GM23338 (cell line): ENCODE measurements around the gene TRMT2A. TPM values are rescaled to one million over a fixed set of nuclear protein-coding genes. Genes with fewer than 3 reads are reported as not detected.

Experiments
- ATAC-seq: fragments of 200-7000 bp; cut with Tn5 transposase; 3 replicates; pipeline ENCODE4 v1.9.1; 2020
- DNase-seq: peaks from one replicate; pipeline ENCODE4 v3.0.0-alpha.2; 2015; ENCODE audit warnings: low spot score
- H2AFZ ChIP-seq: fragments of 200-600 bp; sonication (generic); 2 replicates; pipeline ENCODE4 v1.8.0; 2016; ENCODE audit warnings: antibody characterized with exemption, mild to moderate bottlenecking, moderate library complexity
- H3F3A ChIP-seq: fragments of 200-600 bp; sonication (generic); replicated peaks from 2 replicates; pipeline ENCODE4 v1.8.0; 2017; ENCODE audit warnings: antibody characterized with exemption, mixed run types, low read depth
- H3K27ac ChIP-seq: fragments of 200-600 bp; sonication (generic); 2 replicates; pipeline ENCODE4 v1.6.1; 2016; ENCODE audit warnings: low read depth
- H3K27me3 ChIP-seq: fragments of 200-600 bp; sonication (generic); 2 replicates; pipeline ENCODE4 v1.8.0; 2016; ENCODE audit warnings: mild to moderate bottlenecking, mixed run types, moderate library complexity; ENCODE audit not compliant: insufficient read depth
- H3K36me3 ChIP-seq: fragments of 200-600 bp; sonication (generic); 2 replicates; pipeline ENCODE4 v1.8.0; 2016; ENCODE audit warnings: mild to moderate bottlenecking; ENCODE audit not compliant: insufficient read depth
- H3K4me1 ChIP-seq: fragments of 200-600 bp; sonication (generic); 2 replicates; pipeline ENCODE4 v1.8.0; 2016; ENCODE audit warnings: mild to moderate bottlenecking, moderate library complexity; ENCODE audit not compliant: insufficient read depth
- H3K4me2 ChIP-seq: fragments of 200-600 bp; sonication (generic); 2 replicates; pipeline ENCODE4 v1.7.1; 2017; ENCODE audit warnings: mixed run types
- H3K4me3 ChIP-seq: fragments of 200-600 bp; sonication (generic); 2 replicates; pipeline ENCODE4 v1.6.1; 2016; ENCODE audit warnings: mixed run types
- H3K79me2 ChIP-seq: fragments of 200-600 bp; sonication (generic); replicated peaks from 2 replicates; pipeline ENCODE4 v1.8.0; 2017; ENCODE audit warnings: mild to moderate bottlenecking; ENCODE audit not compliant: insufficient read depth
- H3K9me2 ChIP-seq: fragments of 200-600 bp; sonication (generic); 2 replicates; pipeline ENCODE4 v1.8.0; 2017; ENCODE audit not compliant: insufficient read depth
- H4K20me1 ChIP-seq: fragments of 200-600 bp; sonication (generic); replicated peaks from 2 replicates; pipeline ENCODE4 v1.8.0; 2017; ENCODE audit warnings: mild to moderate bottlenecking; ENCODE audit not compliant: insufficient read depth
- H3K27ac Mint-ChIP-seq: 2 replicates; pipeline ENCODE4 v1.8.0; 2020; ENCODE audit warnings: inconsistent platforms, mild to moderate bottlenecking, moderate library complexity, mixed read lengths
- H3K27me3 Mint-ChIP-seq: 3 replicates; pipeline ENCODE4 v1.8.0; 2022; ENCODE audit warnings: low read depth, mild to moderate bottlenecking, moderate library complexity, mixed read lengths, inconsistent platforms; ENCODE audit not compliant: insufficient read depth, poor library complexity
- H3K36me3 Mint-ChIP-seq: 3 replicates; pipeline ENCODE4 v1.8.0; 2021; ENCODE audit warnings: low read depth, mild to moderate bottlenecking, inconsistent platforms, moderate library complexity, mixed read lengths
- H3K4me1 Mint-ChIP-seq: 3 replicates; pipeline ENCODE4 v1.8.0; 2020; ENCODE audit warnings: mild to moderate bottlenecking, inconsistent platforms, mixed read lengths
- H3K4me3 Mint-ChIP-seq: 3 replicates; pipeline ENCODE4 v1.8.0; 2021; ENCODE audit warnings: moderate library complexity, mild to moderate bottlenecking, inconsistent platforms, mixed read lengths
- H3K9me3 Mint-ChIP-seq: 3 replicates; pipeline ENCODE4 v1.8.0; 2020; ENCODE audit warnings: moderate library complexity, mild to moderate bottlenecking, inconsistent platforms, mixed read lengths
- CREB1 ChIP-seq: fragments of 250-450 bp; sonication (Bioruptor Pico); IDR thresholded peaks from 2 replicates; pipeline ENCODE4 v1.5.0; 2020; ENCODE audit warnings: low read depth, mild to moderate bottlenecking, moderate library complexity
- CTCF ChIP-seq, 2 experiments: fragments of 200-600 bp in 1 of 2; sonication (generic) in 1 of 2; conservative IDR thresholded peaks; 2 replicates each; pipeline versions ENCODE4 v1.5.1 to v1.6.1; 2016 to 2017; ENCODE audit warnings: antibody characterized with exemption in 2 of 2, low read depth in 2 of 2, mild to moderate bottlenecking in 2 of 2, moderate library complexity in 1 of 2
- ETS1 ChIP-seq: IDR thresholded peaks from 2 replicates; pipeline ENCODE4 v1.6.1; 2016; ENCODE audit warnings: antibody characterized with exemption
- EZH2 ChIP-seq: fragments of 200-600 bp; sonication (generic); IDR thresholded peaks from one replicate; pipeline ENCODE4 v1.8.0; 2017; ENCODE audit warnings: antibody characterized with exemption, mild to moderate bottlenecking, low read depth; ENCODE audit not compliant: unreplicated experiment
- EZH2phosphoT487 ChIP-seq: fragments of 200-600 bp; sonication (generic); IDR thresholded peaks from one replicate; pipeline ENCODE4 v1.8.1; 2018; ENCODE audit warnings: antibody characterized with exemption; ENCODE audit not compliant: unreplicated experiment
- JUNB ChIP-seq: IDR thresholded peaks from one replicate; pipeline ENCODE4 v1.6.1; 2016; ENCODE audit warnings: antibody characterized with exemption; ENCODE audit not compliant: unreplicated experiment
- REST ChIP-seq: IDR thresholded peaks from one replicate; pipeline ENCODE4 v1.6.1; 2018; ENCODE audit warnings: antibody characterized with exemption; ENCODE audit not compliant: unreplicated experiment
- STAT1 ChIP-seq: IDR thresholded peaks from one replicate; pipeline ENCODE4 v1.6.1; 2016; ENCODE audit warnings: antibody characterized with exemption; ENCODE audit not compliant: unreplicated experiment
- ZNF114 ChIP-seq: fragments of 250-450 bp; sonication (Bioruptor Pico); IDR thresholded peaks from 2 replicates; pipeline ENCODE4 v1.5.0; 2020; ENCODE audit warnings: mild to moderate bottlenecking, moderate library complexity
- ZNF331 ChIP-seq: fragments of 250-450 bp; sonication (Bioruptor Pico); IDR thresholded peaks from 2 replicates; pipeline ENCODE4 v1.5.0; 2020; ENCODE audit warnings: low read depth, mild to moderate bottlenecking, moderate library complexity
- ZNF462 ChIP-seq: fragments of 250-450 bp; sonication (Bioruptor Pico); IDR thresholded peaks from 2 replicates; pipeline ENCODE4 v1.5.0; 2020; ENCODE audit warnings: mild to moderate bottlenecking, moderate library complexity
- polyA plus RNA-seq: library from polyadenylated mRNA; unstranded; fragments of >200 nt; fragmentation: Nextera tagmentation; extraction: Ambion mirVana; gene quantifications from 2 replicates; pipeline ENCODE4 v1.2.1, GENCODE V29; 2016
- total RNA-seq: library from RNA; depleted of rRNA; stranded (reverse); fragments of >200 nt; shearing (Covaris generic); gene quantifications from 2 replicates; pipeline ENCODE4 v1.2.3, GENCODE V29; 2014

TRMT2A gene
- total and polyA plus RNA-seq, 2 experiments from 2014 or later, result 41.3 to 61.3 TPM

- H3K79me2 ChIP-seq, result peaks cover 11% of the 10 kb centered on the region
- Mint-ChIP-seq H3K9me3 (no peaks in the 10 kb centered on the region), H3K27ac (no peak overlapping the region; the same call in 1 of the 2 replicates), H3K27me3 (peaks cover 13% of the 10 kb centered on the region), H3K4me1 (no peaks in the 10 kb centered on the region; the same call in 2 of the 3 replicates), H3K36me3 (peaks cover 59% of the 10 kb centered on the region), H3K4me3 (no peak overlapping the region)
- no peak for ATAC-seq
- no peak for TF ChIP-seq ZNF462 (CRISPR knock-in tag)
- TF ChIP-seq ZNF114 (CRISPR knock-in tag), result no peak
- no peak for TF ChIP-seq ETS1
- no peak for TF ChIP-seq STAT1
- no peak for TF ChIP-seq EZH2phosphoT487
- no peak for TF ChIP-seq CREB1 (CRISPR knock-in tag)
- TF ChIP-seq CTCF (conservative IDR thresholded peaks at IDR 0.05; ENCODE audit: low read depth in 2 of 2), result no peak
- no peak for TF ChIP-seq JUNB
- no peak for TF ChIP-seq REST
- no peak for TF ChIP-seq ZNF331 (CRISPR knock-in tag)
- TF ChIP-seq EZH2, result no peak
- peaks cover 47% of the 10 kb centered on the region for H3F3A ChIP-seq
- no peak overlapping the region for H3K4me3 ChIP-seq
- DNase-seq, result no peak
- peaks cover 19% of the 10 kb centered on the region for H4K20me1 ChIP-seq
- peaks cover 17% of the 10 kb centered on the region; the same call in 1 of the 2 replicates for H3K36me3 ChIP-seq
- no peaks in the 10 kb centered on the region for H3K27me3 ChIP-seq
- H3K27ac ChIP-seq, result peak overlapping the region; percentile 66
- H2AFZ ChIP-seq, result no peak overlapping the region
- H3K4me1 ChIP-seq, result no peaks in the 10 kb centered on the region
- H3K9me2 ChIP-seq, result no peaks in the 10 kb centered on the region
- no peak overlapping the region for H3K4me2 ChIP-seq
Measured at GRCh38 chr22:20127318-20127868, 10.4 kb upstream of the TRMT2A start.
